Fibroblast of skin of scalp (primary cell): Measurements from ENCODE around the gene RASA3.
"Not testable (repeated sequence)": the region's sequence is repeated elsewhere in the genome, so short reads cannot be mapped to it uniquely, and the experiment has no call there.

Experiments
- DNase-seq: peaks from one replicate; pipeline ENCODE4 v3.0.0-alpha.2; 2013

Gene RASA3

GRCh38 chr13:114000151-114001040 is 132.0 kb downstream of the RASA3 start:
- DNase-seq: no peak

- no peak for DNase-seq
These were observed 132.9 kb downstream of the RASA3 start for GRCh38 chr13:113999618-113999910.

DNA sequence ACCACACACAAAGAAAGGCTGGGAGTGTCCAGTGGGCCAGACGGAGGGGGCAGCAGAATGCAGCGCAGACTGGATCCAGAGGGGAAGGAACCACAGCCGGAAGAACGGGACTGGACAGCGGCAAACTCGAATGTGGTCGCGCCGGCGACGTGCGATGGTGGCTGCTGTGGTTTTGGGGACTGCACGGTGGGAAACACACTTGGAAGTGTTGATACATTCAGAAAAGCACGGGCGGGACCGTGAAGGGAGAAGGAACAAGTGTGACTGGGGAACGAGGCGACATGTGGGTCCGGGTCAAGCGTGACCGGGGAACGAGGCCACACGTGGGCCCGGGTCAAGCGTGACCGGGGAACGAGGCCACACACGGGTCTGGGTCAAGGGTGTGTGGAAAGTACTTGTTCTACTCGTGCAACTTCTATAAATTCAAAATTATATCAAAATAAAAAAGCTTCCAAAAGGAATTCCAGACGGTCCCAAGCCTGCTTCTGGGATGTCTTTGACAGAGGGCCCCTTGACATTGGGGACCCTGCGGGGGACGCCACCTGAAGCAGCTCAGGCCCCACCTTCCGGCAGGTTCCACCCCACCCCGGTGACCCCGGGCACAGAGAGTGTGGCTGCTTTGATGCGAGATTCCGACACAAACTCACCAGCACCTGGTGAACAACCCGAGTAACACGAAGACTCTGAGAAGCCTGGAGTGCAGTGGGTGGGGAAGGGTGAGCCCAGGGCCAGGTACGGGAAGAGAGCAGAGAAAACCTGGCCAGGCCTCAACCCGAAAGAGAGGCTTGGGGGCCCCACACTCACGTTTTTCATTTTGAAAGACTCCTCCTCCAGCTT is 133.4 kb downstream of the RASA3 start:
- DNase-seq: no peak

DNA sequence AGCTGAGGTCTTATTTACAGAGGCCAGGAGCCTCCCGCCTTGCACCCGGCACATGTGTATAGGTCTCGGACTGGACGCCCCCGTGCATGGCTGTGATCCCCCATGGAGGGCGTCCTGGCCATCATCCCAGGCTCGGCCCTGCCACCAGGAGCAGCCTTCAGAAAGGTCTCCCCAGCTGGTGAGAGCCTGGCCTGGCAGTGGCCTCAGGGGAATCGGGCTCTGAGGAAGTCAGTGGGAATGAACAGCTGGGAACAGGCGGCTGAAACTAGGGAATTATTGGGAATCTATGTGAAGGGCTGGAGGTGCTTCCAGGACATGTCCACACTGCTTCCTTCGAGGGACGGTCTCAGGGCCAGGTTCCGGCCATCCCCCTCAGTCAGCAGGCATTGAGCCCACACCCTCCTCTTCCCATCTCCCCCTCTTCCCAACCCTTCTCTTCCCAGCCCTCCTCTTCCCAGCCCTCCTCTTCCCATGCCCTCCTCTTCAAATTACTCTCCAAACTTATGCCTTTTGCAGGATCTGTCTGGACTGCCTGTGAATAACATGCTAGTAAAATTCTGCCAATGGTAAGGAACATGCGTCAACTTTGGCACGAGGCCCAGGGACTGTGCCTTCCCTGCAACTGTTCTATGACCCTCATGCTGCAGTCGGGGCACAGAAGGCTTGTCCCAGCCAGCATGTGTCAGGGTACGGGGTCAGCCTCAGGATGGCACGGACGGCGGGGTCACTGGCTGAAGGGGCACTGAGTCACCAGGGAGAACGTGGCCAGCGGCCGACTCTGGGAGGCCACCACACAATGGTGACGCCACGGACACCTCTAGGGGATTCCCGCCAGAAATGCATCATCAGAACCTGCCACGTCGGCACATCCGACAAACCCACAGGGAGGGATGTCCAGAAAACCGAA is 134.3 kb downstream of the RASA3 start:
- DNase-seq: peak; percentile 28

- no peak for DNase-seq
These were observed 135.3 kb downstream of the RASA3 start for GRCh38 chr13:113996912-113997745.

DNA sequence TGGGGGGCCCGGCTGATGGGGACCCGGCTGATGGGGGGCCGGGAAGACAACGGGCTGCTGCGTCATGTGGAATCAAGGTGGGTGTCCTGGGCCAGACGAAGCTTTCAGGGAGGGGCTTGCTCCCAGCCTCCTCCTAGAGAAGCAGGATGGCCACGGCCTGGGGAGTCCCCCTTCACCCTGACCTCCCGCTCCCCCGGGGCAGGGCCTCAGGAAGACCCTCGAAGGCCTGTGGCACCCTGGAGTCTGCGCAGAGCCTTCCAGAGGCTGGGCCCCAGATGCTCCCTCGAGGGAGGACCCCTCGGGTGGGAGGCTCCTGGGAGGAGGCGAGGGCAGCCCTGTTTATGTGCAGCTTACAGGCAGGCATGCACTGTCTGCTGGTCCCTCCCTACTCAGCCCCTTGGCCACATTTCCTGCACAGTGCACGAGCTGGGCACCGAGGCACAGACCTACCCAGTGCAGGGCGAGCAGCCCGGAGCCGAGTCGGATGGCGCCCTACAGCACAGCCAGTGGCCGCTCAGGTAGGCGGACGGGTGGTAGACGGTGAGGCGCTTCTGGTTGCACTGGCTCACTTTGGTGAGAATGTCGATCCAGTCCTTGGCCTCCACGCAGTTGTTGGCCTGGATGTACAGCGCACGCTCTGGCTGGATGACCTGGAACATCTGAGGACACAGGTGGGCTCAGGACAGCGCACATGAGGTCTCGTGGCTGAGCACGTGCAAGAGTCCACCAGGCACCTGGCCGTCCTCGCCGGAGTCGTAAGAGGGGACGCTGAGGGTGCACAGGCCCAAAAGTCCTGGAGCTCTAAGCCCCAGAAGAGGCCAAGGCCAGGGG is 136.1 kb downstream of the RASA3 start:
- DNase-seq: no peak

DNA sequence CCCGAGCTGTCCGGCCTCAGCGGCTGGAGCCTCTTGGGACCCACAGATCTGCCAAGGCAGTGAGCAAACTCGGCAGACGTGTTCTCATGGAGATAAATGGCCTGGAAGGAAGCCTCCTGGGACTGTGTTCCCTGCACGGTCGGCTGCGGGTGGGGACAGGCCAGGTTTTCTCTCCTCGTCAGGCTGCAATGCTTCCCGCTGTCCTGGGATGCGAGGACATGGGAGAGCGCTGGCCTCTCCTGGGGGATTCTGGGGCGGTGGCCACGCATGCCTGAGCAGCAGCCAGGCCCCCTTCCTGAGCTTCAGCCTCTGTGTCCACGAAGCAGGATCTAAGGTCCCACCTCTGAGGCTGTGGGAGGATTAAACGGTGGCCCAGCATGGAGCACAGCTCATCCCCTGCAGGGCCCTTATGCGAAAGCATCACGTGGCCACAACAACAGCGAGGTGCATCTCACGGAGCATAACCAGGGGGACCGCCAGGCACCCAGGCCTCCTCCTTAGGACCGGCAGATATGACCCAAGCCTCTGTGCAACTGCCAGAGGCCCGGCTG is 137.3 kb downstream of the RASA3 start:
- DNase-seq: no peak

DNA sequence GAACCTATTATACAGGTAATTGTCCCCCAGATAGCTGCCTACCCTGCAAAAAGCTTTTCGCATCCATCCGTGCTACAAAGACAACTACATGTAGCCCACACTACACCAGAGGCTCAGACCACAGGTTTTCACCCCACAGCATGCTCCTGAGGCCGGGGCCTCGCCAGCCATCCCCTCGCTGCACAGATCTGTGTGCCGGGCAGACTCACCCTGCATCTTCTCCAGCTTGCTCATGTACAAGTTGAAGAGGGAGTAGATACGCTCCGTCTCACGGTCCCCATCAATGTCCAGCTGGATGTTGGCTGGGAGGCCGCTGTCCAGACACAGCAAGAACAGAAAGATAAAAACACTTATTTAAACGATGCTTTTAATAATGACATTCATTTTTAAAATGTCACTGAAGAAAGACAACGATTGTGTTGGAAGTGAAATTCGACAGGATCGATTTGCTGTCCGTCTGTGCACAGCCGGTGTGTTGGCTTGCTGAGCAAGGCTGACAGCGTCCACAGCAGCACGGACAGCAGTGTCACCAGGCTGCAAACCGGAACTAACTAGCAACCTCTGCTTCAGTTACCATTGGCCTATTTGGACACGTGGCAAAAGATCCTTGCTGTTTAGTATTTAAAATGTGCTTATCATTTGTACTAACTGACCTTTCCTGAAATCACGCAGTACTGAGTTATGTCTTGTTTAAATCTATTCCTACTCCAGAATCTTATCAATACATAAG is 140.0 kb downstream of the RASA3 start:
- no peak for DNase-seq

- DNase-seq: no peak
These were observed 140.7 kb downstream of the RASA3 start for GRCh38 chr13:113991676-113992179.

DNA sequence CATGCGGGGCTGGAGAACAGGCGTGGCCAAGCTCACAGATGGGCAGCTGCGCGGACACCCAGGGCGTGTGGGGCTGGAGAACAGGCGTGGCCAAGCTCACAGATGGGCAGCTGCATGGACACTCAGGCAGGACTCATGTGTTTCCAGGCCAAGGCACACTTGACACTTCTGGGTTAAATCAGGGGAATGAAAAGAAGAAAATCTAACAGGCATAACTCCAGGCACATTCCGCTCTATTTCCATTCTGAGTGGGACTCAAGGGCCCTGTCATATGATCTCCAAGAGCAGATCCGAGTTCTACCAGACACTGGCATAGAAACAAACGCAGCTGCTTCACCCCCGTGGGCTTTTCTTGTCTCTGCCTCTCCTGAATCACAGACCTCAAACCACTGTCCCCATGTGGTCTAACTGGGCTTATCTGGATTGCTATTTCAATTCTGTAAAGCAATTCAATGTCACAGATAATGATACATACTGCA is 141.2 kb downstream of the RASA3 start:
- DNase-seq: no peak

DNA sequence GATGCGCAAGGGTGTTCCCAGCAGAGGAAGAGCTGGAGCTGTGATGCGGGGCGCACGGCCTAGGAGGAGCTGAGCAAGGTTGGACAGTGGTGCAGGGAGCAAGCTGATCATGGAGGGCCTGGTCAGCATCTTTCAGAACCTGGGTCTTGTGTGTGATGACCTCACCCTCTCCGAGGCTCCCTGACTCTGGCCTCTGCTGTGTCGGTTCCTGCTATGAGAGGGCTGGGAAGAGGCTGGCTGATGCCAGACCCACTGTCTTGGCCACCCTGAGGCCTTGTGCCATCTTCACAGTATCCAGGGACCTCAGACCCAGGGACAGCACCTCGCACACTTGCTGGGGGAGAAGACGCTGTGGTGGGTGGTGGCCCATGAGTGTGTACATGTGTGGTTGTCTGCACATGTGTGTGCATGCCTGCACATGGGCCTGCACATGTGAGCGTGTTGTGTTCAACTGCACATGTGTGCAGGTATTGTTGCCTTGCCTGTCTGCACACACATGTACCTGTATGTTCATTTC is 142.0 kb downstream of the RASA3 start:
- no peak for DNase-seq

- DNase-seq: no peak
These were observed 142.7 kb downstream of the RASA3 start for GRCh38 chr13:113989585-113990300.

- DNase-seq: not testable (repeated sequence)
These were observed 143.6 kb downstream of the RASA3 start for GRCh38 chr13:113988859-113989258.

DNA sequence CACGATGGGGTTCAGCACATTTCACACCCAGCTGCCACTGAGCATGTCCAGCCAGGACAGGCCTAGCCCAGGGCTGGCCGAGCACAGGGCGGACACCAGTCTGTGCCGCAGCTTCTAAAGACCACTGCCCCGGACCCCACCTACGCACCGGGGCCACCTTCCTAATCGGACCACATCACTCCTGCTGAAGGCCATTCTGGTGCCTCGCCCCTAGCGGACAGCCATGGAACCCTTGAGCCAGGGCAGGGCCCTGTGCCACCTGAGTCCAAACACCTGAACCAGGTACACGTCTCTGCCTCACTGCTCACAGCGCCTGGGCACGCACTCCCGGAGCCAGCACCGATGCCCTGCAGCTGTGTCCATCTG is 150.1 kb downstream of the RASA3 start:
- DNase-seq: no peak

DNA sequence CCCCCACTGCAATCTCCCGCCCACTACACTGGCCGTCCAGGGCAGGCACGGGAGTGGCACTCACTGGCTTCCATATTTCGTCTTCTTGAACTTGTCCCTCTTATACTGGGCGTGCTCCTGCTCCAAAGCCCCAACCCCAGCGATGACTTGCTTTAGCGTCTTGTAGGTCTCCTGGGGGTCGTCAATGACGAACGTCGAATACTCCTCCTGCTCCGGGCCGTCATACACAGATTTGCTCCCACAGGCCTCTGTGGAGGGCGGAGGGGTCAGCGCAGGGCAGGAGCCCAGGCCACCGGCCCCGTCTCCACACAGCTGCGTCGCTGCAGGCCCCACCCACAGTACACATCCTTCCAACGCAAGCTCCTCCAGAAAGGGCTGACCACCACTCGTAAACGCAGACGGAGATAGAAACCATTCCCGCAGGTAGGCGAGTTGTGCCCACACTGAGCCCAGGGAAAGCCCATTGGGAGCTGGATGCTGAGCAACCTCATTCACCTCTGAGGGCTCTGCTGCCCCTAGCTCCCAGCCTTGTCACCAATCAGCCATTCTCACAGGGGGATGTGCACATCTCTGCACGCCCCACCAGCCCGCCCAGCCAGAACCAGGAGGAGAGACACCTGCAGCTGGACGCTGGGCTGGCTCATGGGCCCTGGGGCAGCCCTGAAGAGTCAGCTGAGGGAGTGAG is 150.7 kb downstream of the RASA3 start:
- DNase-seq: no peak

- DNase-seq: peak; percentile 33
These were observed 151.2 kb downstream of the RASA3 start for GRCh38 chr13:113981194-113981605.

DNA sequence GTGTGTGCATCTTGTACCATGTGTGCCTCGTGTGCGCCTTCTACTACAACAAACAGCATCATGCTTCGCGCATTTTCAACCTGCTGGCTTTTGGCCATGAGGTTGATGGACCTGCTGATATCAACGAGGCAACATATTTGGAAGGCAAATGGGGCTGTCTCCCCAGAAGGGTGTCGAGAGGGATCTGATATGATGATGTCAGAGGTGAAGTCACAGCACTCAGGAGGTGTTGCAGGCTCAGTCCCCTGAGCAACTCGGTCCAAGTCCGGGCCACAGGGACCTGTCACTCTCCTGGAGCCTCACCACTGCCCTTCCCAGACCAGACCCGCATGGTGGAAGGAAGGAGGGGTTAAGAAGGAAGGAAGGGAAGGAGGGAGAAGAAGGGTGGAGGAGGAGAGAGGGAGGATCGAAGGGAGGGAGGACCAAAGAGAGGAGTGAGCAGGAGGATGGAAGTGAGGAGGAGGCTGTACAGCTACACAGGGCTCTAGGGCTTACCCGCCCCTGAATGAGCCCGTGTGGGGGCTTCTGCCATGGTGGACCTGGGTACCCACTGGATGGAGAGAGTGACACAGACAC is 151.8 kb downstream of the RASA3 start:
- no peak for DNase-seq
